HG03196 (cell line): Measurements from ENCODE around the gene MFN2.
"Not testable (repeated sequence)": the region's sequence is repeated elsewhere in the genome, so short reads cannot be mapped to it uniquely, and the experiment has no call there.

Experiments
- ATAC-seq: cut with Tn5 transposase; IDR thresholded peaks from one replicate; pipeline ENCODE4 v1.9.1; 2021; ENCODE audit not compliant: unreplicated experiment

Gene MFN2

GRCh38 chr1:11979851-11980675, at the start of gene MFN2:
Gene MFN2 (plus strand): TSS chr1:11980444. CDS start chr1:11989169, 8,725 bp downstream.
- ATAC-seq, result peak; percentile 89

DNA sequence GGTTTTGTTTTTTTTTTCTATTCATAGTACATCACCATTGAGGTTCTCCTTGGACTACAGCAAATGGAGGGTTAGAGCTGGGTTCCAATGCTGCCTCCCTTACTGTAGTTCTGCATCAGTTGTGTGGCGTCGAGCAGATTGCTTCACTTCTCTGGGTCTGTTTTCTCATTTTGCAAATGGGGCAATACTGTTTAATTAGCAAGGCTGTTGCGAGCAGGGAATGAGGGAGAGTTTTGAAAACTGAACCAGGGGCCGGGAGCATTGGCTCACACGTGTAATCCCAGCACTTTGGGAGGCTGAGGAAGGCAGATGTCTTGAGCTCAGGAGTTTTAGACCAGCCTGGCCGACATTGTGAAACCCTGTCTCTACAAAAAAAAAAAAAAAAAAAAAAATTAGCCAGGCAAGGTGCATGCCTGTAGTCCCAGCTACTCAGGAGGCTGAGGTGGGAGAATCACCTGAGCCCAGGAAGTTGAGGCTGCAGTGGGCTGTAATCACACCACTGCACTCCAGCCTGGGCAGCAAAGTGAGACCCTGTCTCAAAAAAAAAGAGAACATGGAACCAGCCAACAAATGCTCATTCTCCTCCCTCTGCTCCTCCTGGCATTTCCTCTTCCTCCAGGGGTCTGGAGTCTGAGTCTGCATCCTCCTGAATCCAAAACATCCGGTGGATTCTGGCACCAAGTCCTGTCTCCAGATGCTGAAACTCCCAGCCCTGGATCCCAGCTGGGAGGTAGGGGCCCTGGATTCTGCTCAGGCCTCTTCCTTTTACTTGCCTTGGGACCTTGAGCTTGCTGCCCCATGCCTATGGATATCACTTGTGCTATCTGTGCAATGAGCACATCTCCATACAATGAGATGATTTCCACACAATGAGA, 49.4 kb upstream of the MFN2 start:
- ATAC-seq, result no peak

DNA sequence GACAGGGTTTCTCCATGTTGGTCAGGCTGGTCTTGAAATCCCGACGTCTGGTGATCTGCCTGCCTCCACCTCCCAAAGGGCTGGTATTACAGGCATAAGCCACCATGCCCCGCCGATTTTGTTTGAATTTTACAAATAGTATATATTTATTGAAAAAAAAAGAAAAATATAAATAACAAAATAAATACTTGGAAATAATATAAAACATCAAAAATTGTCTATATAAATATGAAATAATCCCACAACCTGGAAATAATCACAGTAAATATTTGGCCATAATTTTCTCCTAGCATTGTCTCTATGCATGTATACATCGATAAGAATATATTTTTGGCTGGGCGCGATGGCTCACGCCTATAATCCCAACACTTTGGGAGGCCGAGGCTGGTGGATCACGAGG, 48.4 kb upstream of the MFN2 start:
- ATAC-seq, result no peak

GRCh38 chr1:11934302-11935056, 45.8 kb upstream of the MFN2 start, which contains the start of gene PLOD1:
Gene PLOD1 (plus strand): TSS chr1:11934717. CDS start chr1:11934780, 63 bp downstream.
- peak; percentile 86 for ATAC-seq

DNA sequence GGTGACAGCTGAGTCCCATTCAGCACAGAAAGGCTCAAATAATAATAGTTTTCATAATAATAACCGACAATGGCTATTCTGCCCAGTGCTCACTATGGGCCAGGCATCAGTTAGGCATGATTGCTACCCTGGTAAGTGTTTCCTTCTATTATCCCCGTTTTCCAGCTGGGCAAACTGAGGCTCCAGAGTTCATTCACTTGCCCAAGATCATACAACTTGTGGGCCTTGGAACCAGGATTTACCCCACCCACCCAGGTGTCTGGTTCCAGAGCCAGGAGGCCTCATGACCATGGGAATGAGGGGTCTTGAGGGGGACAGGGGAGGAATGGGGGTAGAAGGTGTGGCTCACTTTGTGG, 45.2 kb upstream of the MFN2 start:
- no peak for ATAC-seq

GRCh38 chr1:11935733-11936132, 44.5 kb upstream of the MFN2 start:
- not testable (repeated sequence) for ATAC-seq

- ATAC-seq, result no peak
These were observed 41.3 kb upstream of the MFN2 start for GRCh38 chr1:11938722-11939526.

GRCh38 chr1:11939794-11940193, 40.5 kb upstream of the MFN2 start:
- not testable (repeated sequence) for ATAC-seq

GRCh38 chr1:11940260-11940921, 39.9 kb upstream of the MFN2 start:
- no peak for ATAC-seq

DNA sequence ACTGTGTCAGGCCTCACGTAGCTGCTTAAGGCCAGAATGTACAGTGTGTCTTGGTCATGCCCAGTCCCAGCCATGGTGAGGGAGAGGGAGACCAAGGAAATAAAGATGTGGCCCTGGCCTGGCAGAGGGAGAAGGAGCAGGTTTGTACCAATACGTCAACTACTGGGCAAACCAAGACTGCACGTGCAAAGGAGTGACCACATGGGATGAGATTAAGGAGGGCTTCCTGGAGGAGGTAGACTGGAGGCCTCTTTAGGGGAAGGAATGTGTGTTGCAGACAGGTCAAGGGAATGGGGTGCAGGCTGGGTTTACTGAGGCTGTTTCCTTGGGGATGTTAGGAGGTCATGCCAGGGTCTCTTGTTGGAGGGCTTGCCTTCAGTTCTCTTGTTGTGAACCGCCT, 38.0 kb upstream of the MFN2 start:
- ATAC-seq, result no peak

DNA sequence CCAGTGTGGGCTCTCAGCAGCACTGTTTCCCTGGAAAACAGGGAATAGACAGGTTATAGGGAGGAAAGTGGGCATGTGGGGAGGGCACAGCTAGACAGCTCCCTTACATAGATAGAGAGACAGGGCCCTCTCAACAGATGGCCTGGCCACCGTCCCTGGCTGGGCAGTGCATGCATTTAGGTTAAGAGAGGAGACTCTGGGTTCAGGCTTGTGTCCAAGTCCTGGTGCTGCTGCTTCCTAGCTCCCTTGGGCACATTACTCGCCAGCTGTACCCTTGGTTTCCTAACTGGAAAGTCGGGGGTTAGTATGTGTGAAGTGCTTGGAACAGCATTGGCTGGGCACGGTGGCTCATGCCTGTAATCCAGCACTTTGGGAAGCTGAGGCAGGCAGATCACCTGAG, 36.6 kb upstream of the MFN2 start:
- no peak for ATAC-seq

DNA sequence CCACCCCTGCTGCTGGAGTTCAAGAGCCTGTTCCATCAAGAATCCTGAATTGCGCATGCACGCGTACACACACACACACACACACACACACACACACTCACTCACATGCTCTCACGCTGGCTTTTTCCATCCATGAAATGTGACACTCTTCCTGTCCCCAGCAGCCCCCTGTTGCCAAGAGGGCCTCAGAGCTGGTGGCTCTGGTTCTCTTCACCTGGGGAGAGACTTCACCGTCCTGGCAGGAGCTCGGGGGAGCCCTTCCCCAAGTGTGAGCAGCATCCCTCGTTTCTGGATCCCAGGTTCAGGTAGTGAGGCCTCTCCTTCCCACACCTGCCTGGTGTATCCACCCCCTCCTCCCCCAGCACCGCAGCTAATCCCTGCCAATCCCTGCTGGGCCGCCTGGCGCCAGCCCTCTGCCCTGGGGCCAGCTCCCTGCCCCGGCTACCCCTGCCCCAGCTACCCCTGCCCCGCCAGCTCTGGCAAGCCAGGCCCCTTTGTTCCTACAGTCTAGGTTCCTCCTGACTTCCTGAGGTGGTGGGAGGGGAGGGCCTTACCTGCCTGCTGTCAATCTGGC, 35.8 kb upstream of the MFN2 start:
- ATAC-seq, result no peak

DNA sequence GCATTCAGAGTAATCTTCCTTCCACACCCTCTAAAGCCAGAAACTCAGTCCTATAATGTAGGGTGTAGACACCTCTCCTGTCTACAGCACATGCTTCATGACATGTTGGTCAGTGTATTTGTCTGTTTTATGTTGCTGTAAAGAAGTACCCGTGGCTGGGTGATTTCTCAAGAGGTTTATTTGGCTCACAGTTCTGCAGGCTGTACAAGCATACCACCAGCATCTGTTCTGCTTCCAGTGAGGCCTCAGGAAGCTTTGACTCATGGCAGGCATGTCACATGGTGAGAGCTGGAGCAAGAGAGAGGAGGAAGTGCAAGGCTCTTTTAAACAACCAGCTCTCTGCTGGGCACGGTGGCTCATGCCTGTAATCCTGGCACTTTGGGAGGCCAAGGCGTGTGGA, 33.6 kb upstream of the MFN2 start:
- no peak for ATAC-seq

GRCh38 chr1:11948822-11949458, 31.3 kb upstream of the MFN2 start:
- ATAC-seq, result no peak

- ATAC-seq, result no peak
These were observed 28.3 kb upstream of the MFN2 start for GRCh38 chr1:11951901-11952300.

- ATAC-seq, result no peak
These were observed 27.7 kb upstream of the MFN2 start for GRCh38 chr1:11952455-11953109.

GRCh38 chr1:11955221-11955620, 25.0 kb upstream of the MFN2 start:
- no peak for ATAC-seq

DNA sequence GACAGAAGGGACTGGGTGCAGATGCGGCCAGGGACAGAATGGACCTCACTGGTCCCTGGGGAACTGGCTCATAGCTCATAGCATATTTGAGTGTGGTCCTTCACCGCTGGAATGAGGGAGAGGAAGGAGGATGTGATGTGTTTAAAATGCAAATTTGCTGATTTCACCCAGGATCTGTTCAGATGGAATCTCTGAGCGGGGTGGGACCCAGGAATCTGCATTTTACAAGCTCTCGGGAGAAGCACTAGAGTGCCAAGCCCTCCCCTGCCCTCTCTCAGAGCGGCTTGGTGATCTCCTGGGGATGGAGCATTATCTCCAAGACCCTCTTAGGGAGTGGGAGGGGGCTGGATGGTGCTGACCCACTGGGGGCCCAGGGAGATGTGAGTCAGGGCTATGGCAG, 22.8 kb upstream of the MFN2 start:
- no peak for ATAC-seq

GRCh38 chr1:11957897-11958296, 22.3 kb upstream of the MFN2 start:
- no peak for ATAC-seq
